Esophagus squamous epithelium (tissue), 5 donors: ENCODE data around the gene ZBTB17. TPM values are rescaled to one million over a fixed set of nuclear protein-coding genes. Genes with fewer than 3 reads are reported as not detected.

Experiments used
- DNase-seq: peaks from one replicate; lab custom pipeline; 2025; lab: John Stamatoyannopoulos, UW
- H3K27ac ChIP-seq, 4 donors: fragments of 200-600 bp; sonication (generic); one replicate each; pipeline ENCODE4 v1.5.1; 2016 to 2019; ENCODE audit warnings: mild to moderate bottlenecking in 1 of 4
- H3K27me3 ChIP-seq, 4 donors: fragments of 200-600 bp; sonication (generic); 1 replicate in 3 of 4; 2 replicates in 1 of 4; pipeline versions ENCODE4 v1.5.1 to v1.6.0; 2017 to 2021; ENCODE audit warnings: antibody characterized with exemption in 1 of 4
- H3K36me3 ChIP-seq, 3 donors: fragments of 200-600 bp; sonication (generic); one replicate each; pipeline ENCODE4 v1.5.1; 2016 to 2019
- H3K4me1 ChIP-seq, 3 donors: fragments of 200-600 bp; sonication (generic); one replicate each; pipeline ENCODE4 v1.5.1; 2017 to 2019
- H3K4me3 ChIP-seq, 4 donors: fragments of 200-600 bp; sonication (generic); 1 replicate in 3 of 4; 2 replicates in 1 of 4; pipeline ENCODE4 v1.5.1; 2016 to 2019; ENCODE audit warnings: mild to moderate bottlenecking in 2 of 4, moderate library complexity in 1 of 4
- H3K9me3 ChIP-seq, 3 donors: fragments of 200-600 bp; sonication (generic); one replicate each; pipeline ENCODE4 v1.5.1; 2016 to 2019
- CTCF ChIP-seq, 6 experiments: fragments of 450-650 bp in 4 of 6; fragments of 200-600 bp in 2 of 6; sonication (generic) in 2 of 6; IDR thresholded peaks; one replicate each; pipeline ENCODE4 v1.5.1; 2016 to 2019; ENCODE audit warnings: antibody characterized with exemption in 6 of 6, mild to moderate bottlenecking in 4 of 6, moderate library complexity in 4 of 6
- POLR2A ChIP-seq, 4 donors: fragments of 450-650 bp; IDR thresholded peaks; one replicate each; pipeline ENCODE4 v1.6.1; 2017; ENCODE audit warnings: antibody characterized with exemption in 4 of 4, mild to moderate bottlenecking in 4 of 4, moderate library complexity in 3 of 4
- WGBS, 2 donors: methylation state at CpG; one replicate each; pipeline ENCODE4 v1.1.5; 2018; 5-methylcytosine and 5-hydroxymethylcytosine counted together
- intact Hi-C: fragments of 100-400 bp; cut with DNase I; formaldehyde crosslinking; loops from one replicate; pipeline ENCODE4 v1.15.0; 2022
- total RNA-seq, 4 donors: library from RNA; depleted of rRNA; stranded (reverse); fragments of >200 nt; gene quantifications; one replicate each; pipeline ENCODE4 v1.1.0, GENCODE V29; 2016
- donor health status: DM: yes; HTN: yes; CAD: no.

Gene ZBTB17
- total RNA-seq, 4 donors from 2014 or later = 19.1 to 33.1 (median 26.8) TPM

- peaks cover 0 to 11% (median 0%) of the 10 kb centered on the region in 3 donors for H3K36me3 ChIP-seq
- H3K4me1 ChIP-seq = peaks cover 7 to 66% (median 23%) of the 10 kb centered on the region in 3 donors
- no peak for DNase-seq
- H3K27me3 ChIP-seq = no peaks in the 10 kb centered on the region
- H3K9me3 ChIP-seq = no peaks in the 10 kb centered on the region
- TF ChIP-seq CTCF (IDR thresholded peaks at IDR 0.05) (no peak), POLR2A (IDR thresholded peaks at IDR 0.05) (no peak)
- WGBS, 2 donors = 87 to 93% methylated on average over 9 to 10 of the region's 11 CpGs
- no peak overlapping the region for H3K27ac ChIP-seq
- intact Hi-C loops = no loop called here
- no peak overlapping the region for H3K4me3 ChIP-seq
These were observed 14.4 kb downstream of the ZBTB17 start for GRCh38 chr1:15961492-15961891.

- WGBS, 2 donors = 86 to 95% methylated on average over 5 of the region's 5 CpGs
- peaks cover 0 to 11% (median 0%) of the 10 kb centered on the region in 3 donors for H3K36me3 ChIP-seq
- intact Hi-C loops = no loop called here
- no peak for DNase-seq
- peaks cover 5 to 66% (median 20%) of the 10 kb centered on the region in 3 donors for H3K4me1 ChIP-seq
- H3K4me3 ChIP-seq = no peak overlapping the region
- no peak for TF ChIP-seq POLR2A (IDR thresholded peaks at IDR 0.05)
- no peak overlapping the region for H3K27ac ChIP-seq
- H3K27me3 ChIP-seq = no peaks in the 10 kb centered on the region
- H3K9me3 ChIP-seq = no peaks in the 10 kb centered on the region
These were observed 15.1 kb downstream of the ZBTB17 start for GRCh38 chr1:15960808-15961207.

- H3K36me3 ChIP-seq = peaks cover 0 to 11% (median 0%) of the 10 kb centered on the region in 3 donors
- TF ChIP-seq POLR2A (IDR thresholded peaks at IDR 0.05) (no peak), CTCF (IDR thresholded peaks at IDR 0.05) (no peak)
- no peak overlapping the region for H3K27ac ChIP-seq
- H3K4me1 ChIP-seq = peaks cover 5 to 66% (median 18%) of the 10 kb centered on the region in 3 donors
- no peaks in the 10 kb centered on the region for H3K9me3 ChIP-seq
- no peak overlapping the region for H3K4me3 ChIP-seq
- no peak for DNase-seq
- 75 to 83% methylated on average over 5 to 8 of the region's 8 CpGs for WGBS, 2 donors
- H3K27me3 ChIP-seq = no peaks in the 10 kb centered on the region
- intact Hi-C loops = no loop called here
These were observed 16.0 kb downstream of the ZBTB17 start for GRCh38 chr1:15959827-15960446.

- H3K4me1 ChIP-seq = peaks cover 9 to 66% (median 21%) of the 10 kb centered on the region in 3 donors
- peaks cover 0 to 11% (median 0%) of the 10 kb centered on the region in 3 donors for H3K36me3 ChIP-seq
- no peaks in the 10 kb centered on the region for H3K9me3 ChIP-seq
- no peaks in the 10 kb centered on the region for H3K27me3 ChIP-seq
- TF ChIP-seq POLR2A (IDR thresholded peaks at IDR 0.05) (no peak), CTCF (IDR thresholded peaks at IDR 0.05) (no peak)
- no peak for DNase-seq
- intact Hi-C loops = no loop called here
- H3K4me3 ChIP-seq = no peak overlapping the region
- H3K27ac ChIP-seq = no peak overlapping the region
These were observed 16.5 kb downstream of the ZBTB17 start for GRCh38 chr1:15959424-15959823.

- Histone ChIP-seq H3K4me3 (no peak overlapping the region), H3K36me3 (peaks cover 0 to 11% (median 0%) of the 10 kb centered on the region in 3 donors), H3K4me1 (peaks cover 13 to 66% (median 27%) of the 10 kb centered on the region in 3 donors), H3K9me3 (no peaks in the 10 kb centered on the region), H3K27ac (peak overlapping the region in 1 of 4 donors; percentile 13), H3K27me3 (no peaks in the 10 kb centered on the region)
- no peak for DNase-seq
- TF ChIP-seq CTCF (IDR thresholded peaks at IDR 0.05) (no peak), POLR2A (IDR thresholded peaks at IDR 0.05) (no peak)
- intact Hi-C loops = no loop called here
These were observed 17.1 kb downstream of the ZBTB17 start for GRCh38 chr1:15958793-15959192.
